Measurements from ENCODE around the gene PCDHGA1. TPM values are rescaled to one million over a fixed set of nuclear protein-coding genes. Genes with fewer than 3 reads are reported as not detected.

Gene PCDHGA1
- total RNA-seq, 6 experiments from 2014 or later, result 0.04 to 0.18 (median 0.12) TPM; not detected in 1

DNA sequence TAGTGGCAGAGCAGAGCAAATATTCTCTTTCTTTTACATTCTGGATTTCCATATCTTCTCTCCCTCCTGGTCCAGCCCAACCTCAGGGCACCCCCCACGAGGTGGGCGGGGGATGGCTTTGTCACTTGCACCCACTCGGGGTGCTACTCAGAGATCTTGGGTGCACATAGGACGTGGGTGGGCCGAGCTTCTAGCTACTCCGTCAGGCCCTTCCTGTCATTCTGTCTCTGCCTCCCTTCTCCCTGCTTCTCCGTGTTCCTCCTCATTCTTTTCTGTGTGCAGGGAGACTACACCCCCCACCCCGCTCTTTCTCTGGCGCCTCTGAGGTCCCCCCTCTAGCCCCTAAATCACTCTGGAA is 178.1 kb downstream of the PCDHGA1 start:
- peak overlapping the region in 2 of 3 donors; percentile 47 to 68 for H3K27ac ChIP-seq
- DNase-seq (no peak), ATAC-seq (peak in 1 of 4 donors; percentile 3)
- H3K4me3 ChIP-seq, result no peak overlapping the region
- H3K9me3 ChIP-seq, result no peaks in the 10 kb centered on the region
- TF ChIP-seq POLR2A (IDR thresholded peaks at IDR 0.05), result no peak
- TF ChIP-seq, protein P1, sequence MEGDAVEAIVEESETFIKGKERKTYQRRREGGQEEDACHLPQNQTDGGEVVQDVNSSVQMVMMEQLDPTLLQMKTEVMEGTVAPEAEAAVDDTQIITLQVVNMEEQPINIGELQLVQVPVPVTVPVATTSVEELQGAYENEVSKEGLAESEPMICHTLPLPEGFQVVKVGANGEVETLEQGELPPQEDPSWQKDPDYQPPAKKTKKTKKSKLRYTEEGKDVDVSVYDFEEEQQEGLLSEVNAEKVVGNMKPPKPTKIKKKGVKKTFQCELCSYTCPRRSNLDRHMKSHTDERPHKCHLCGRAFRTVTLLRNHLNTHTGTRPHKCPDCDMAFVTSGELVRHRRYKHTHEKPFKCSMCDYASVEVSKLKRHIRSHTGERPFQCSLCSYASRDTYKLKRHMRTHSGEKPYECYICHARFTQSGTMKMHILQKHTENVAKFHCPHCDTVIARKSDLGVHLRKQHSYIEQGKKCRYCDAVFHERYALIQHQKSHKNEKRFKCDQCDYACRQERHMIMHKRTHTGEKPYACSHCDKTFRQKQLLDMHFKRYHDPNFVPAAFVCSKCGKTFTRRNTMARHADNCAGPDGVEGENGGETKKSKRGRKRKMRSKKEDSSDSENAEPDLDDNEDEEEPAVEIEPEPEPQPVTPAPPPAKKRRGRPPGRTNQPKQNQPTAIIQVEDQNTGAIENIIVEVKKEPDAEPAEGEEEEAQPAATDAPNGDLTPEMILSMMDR (IDR thresholded peaks at IDR 0.05), result no peak
- H3K4me1 ChIP-seq, result peaks cover 0 to 10% (median 0%) of the 10 kb centered on the region in 4 donors
- intact Hi-C loops (cut with DNase I), result no loop called here
- 34% methylated on average over 7 of the region's 9 CpGs for WGBS (ENCODE audit: insufficient coverage, low coverage, low lambda C conversion rate, missing lambda C conversion rate)
- no peaks in the 10 kb centered on the region for H3K27me3 ChIP-seq
- H3K36me3 ChIP-seq, result no peaks in the 10 kb centered on the region

DNA sequence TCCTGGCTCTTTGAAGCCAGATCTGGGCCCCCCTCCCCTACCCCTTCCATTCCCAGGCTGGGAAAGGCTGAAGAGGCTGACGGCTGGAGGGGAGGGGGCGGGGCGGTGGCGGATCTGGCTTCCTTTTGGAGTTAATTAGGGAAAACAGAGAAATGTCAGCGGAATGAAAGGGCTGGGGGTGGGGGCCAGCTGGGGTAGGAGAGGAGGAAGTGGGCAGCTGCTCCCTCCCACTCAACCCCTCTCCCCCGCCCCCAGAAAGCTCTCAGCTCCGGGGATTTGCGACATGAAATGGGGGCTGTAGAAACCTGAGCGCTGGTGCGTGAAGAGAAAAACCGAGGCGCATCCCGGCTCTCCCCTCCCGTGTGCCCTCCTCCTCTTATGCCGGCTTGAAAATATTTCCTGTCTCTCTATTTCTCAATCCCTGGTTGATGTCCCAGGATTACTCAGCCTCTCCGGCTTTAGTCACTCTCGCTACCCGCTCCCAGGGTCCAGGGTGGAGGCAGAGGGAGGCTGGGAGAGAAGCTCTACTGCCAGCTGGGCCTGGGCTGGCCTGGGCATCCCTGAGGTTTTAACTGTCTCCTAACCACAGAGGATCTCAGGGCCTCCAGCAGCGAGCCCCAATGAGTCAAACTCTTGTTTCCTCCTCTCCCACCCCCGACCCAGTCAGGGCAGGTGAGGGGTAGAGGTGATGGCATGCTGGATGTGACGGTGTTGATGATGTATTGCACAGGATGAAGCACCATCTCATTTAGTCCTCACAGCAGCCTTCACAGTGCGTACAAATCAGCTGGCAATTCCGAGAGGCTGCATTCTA is 178.7 kb downstream of the PCDHGA1 start:
- 83% methylated on average over 2 of the region's 23 CpGs for WGBS (ENCODE audit: insufficient coverage, low coverage, low lambda C conversion rate, missing lambda C conversion rate)
- peak in 1 of 4 donors; percentile 29 for ATAC-seq

DNA sequence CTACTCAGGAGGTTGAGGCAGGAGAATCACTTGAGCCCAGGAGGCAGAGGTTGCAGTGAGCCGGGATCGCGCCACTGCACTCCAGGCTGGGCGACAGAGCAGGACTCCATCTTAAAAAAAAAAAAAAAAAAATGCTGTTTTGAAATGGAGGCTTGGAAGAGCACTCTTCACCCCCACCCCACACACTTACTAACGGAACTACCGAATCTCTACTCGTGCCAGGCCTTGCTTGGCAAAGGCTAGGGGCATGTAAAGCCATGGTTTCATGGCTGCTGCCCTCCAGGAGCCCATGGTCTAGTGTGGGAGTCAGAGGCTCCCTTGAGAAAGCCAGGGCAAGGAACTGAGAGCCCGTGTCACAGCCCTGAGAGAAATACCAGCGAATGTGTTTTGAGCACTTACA is 179.8 kb downstream of the PCDHGA1 start:
- Histone ChIP-seq H3K27ac (no peak overlapping the region), H3K4me1 (peaks cover 0 to 11% (median 0%) of the 10 kb centered on the region in 4 donors), H3K9me3 (no peaks in the 10 kb centered on the region), H3K4me3 (no peak overlapping the region), H3K36me3 (no peaks in the 10 kb centered on the region), H3K27me3 (no peaks in the 10 kb centered on the region)
- intact Hi-C loops (cut with DNase I), result no loop called here
- ATAC-seq (no peak), DNase-seq (no peak)
- WGBS (ENCODE audit: insufficient coverage, low coverage, low lambda C conversion rate, missing lambda C conversion rate), result 76% methylated on average over 5 of the region's 9 CpGs
- TF ChIP-seq, protein P1 (IDR thresholded peaks at IDR 0.05), result no peak
- no peak for TF ChIP-seq POLR2A (IDR thresholded peaks at IDR 0.05)

More for the DNA sequence above, 178.7 kb downstream of the PCDHGA1 start:
- DNase-seq, result no peak
- Histone ChIP-seq H3K27ac (peak overlapping the region; percentile 10 to 68 (median 47)), H3K36me3 (no peaks in the 10 kb centered on the region), H3K27me3 (no peaks in the 10 kb centered on the region), H3K4me1 (peaks cover 0 to 11% (median 0%) of the 10 kb centered on the region in 4 donors), H3K9me3 (no peaks in the 10 kb centered on the region), H3K4me3 (no peak overlapping the region)
- intact Hi-C loops (cut with DNase I), result no loop called here
- TF ChIP-seq, protein P1 (IDR thresholded peaks at IDR 0.05), result no peak
- TF ChIP-seq POLR2A (IDR thresholded peaks at IDR 0.05), result no peak

DNA sequence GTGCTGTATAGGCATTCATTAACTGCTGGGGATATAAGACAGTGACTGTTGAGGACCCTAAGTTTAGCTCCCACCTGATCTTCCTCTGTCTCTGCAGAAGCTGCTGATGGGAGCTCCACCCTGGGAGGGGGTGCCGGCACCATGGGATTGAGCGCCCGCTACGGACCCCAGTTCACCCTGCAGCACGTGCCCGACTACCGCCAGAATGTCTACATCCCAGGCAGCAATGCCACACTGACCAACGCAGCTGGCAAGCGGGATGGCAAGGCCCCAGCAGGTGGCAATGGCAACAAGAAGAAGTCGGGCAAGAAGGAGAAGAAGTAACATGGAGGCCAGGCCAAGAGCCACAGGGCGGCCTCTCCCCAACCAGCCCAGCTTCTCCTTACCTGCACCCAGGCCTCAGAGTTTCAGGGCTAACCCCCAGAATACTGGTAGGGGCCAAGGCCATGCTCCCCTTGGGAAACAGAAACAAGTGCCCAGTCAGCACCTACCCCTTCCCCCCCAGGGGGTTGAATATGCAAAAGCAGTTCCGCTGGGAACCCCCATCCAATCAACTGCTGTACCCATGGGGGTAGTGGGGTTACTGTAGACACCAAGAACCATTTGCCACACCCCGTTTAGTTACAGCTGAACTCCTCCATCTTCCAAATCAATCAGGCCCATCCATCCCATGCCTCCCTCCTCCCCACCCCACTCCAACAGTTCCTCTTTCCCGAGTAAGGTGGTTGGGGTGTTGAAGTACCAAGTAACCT is 180.7 kb downstream of the PCDHGA1 start:
- no peak overlapping the region for H3K27ac ChIP-seq
- TF ChIP-seq, protein P1 (IDR thresholded peaks at IDR 0.05), result no peak
- no peak for TF ChIP-seq POLR2A (IDR thresholded peaks at IDR 0.05)
- H3K4me1 ChIP-seq, result peaks cover 0 to 11% (median 0%) of the 10 kb centered on the region in 4 donors
- ATAC-seq (no peak), DNase-seq (no peak)
- WGBS (ENCODE audit: insufficient coverage, low coverage, low lambda C conversion rate, missing lambda C conversion rate), result 95% methylated on average over 9 of the region's 14 CpGs
- intact Hi-C loops (cut with DNase I), result no loop called here
- H3K9me3 ChIP-seq, result no peaks in the 10 kb centered on the region
- H3K4me3 ChIP-seq, result no peak overlapping the region
- no peaks in the 10 kb centered on the region for H3K27me3 ChIP-seq
- H3K36me3 ChIP-seq, result peaks cover 0 to 3% (median 0%) of the 10 kb centered on the region in 4 donors

Data from right lobe of liver (tissue), 6 donors.